Activated T-cell treated with anti-CD3 and anti-CD28 coated beads, Interleukin-2, amount 50 U/mL, for 48 hours (primary cell): ENCODE measurements around the gene CDH11.

ENCODE experiments used
- DNase-seq, 2 experiments: peaks; one replicate each; pipeline ENCODE4 v3.0.0-alpha.2; 2020

CDH11 gene

GRCh38 chr16:65069065-65069464, 52.8 kb downstream of the CDH11 start:
- DNase-seq: no peak

GRCh38 chr16:65068151-65068740, 53.6 kb downstream of the CDH11 start:
- DNase-seq: no peak

- no peak for DNase-seq
These were observed 55.2 kb downstream of the CDH11 start for GRCh38 chr16:65066651-65067050.

- no peak for DNase-seq
These were observed 56.8 kb downstream of the CDH11 start for GRCh38 chr16:65065031-65065430.

- DNase-seq: no peak
These were observed 57.7 kb downstream of the CDH11 start for GRCh38 chr16:65064131-65064530.

DNA sequence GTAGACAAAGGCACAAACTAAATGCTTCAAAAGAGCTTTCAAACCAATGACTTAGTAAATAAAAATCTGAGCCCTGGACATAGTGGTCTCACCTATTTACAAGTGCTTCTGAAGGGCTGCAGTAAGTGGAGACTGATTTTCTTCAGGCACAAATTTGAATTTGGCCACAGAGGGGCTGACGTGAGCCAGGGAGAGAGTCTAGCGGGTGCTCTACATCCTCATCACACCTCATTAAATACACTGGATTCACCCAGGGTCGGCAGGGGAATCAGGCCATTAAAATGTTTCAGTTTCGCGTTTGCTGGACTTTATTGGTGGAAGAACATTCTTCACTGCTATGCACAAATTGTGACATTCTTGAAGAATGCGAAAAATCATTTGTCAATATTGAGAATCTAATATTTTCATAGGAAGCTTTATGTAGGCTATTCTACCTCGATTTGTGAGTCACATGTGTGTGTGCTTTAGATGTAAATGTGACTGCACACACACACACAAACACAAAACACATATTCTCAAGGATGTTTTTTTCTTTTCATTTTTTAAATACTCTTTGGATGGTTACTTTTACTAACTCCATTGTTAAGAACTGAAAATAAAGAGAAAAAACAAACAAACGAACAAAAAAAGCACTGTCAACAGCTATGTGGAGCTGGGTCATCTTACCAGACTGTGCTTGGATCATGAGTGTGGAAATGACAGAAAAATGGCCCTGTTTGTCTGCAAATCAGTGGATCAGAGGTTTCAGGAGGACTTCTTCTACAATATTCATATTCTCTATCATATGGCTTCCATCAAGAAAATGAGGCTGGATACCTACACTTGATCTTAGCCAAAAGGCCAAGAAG, 58.9 kb downstream of the CDH11 start:
- no peak for DNase-seq

GRCh38 chr16:65061935-65062518, 59.8 kb downstream of the CDH11 start:
- DNase-seq: no peak

DNA sequence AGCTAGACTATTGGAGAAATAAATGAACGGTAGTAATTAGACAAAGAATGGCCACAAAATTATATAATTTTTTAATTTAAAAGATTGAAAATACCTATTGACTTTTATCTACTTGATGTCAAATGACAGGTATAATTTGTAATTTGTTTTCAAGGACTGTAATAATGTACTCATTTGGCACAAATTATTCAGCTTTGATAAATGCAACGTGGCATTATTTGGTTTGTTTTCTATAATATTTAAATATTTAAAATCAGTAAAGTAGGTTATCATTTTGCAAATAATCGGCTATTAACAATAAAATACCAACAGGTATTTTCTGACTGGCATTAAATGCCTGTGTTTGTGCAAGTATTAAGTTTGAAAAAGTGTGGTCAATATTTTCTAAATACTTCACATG, 60.6 kb downstream of the CDH11 start:
- no peak for DNase-seq

GRCh38 chr16:65059406-65059980, 62.4 kb downstream of the CDH11 start:
- DNase-seq: no peak

- no peak for DNase-seq
These were observed 64.7 kb downstream of the CDH11 start for GRCh38 chr16:65057184-65057583.

GRCh38 chr16:65054457-65054856, 67.4 kb downstream of the CDH11 start:
- no peak for DNase-seq

DNA sequence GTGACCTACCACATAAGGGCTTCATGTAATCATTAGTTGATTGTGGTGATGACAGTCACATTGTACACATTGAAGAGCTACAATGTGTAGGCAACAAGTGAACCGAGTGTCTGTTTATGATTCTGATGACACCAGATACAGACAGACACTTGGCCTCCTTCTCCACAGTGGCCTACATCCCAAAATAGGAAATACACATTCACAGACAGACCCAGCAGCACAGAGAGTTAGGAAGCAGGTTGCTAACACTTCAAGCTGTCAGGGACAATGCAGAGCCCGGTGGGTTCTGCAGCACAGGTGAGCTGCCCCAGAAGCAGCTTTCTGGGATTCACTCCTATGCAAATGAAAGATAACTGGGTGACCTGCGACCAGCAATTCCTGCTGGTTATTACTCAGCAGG, 72.2 kb downstream of the CDH11 start:
- DNase-seq: no peak

DNA sequence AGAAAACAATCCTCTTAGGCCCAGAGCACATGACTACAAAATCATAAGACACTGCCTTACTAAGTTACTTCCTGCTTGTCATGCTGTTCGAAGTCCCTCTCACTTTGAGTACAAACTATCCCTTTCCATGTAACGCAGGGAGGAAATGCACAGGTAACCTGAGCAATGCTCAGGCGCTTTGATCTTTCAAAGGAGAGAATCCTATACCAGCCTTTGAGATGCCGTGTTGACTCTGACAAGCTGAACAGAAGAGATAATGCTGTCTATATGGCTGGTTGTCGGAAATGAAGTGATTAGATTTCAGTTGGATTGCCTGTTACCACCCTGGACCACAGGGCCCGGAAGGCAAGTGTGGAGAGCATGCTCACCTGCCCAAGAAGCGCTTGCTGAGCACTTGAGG, 75.9 kb downstream of the CDH11 start:
- no peak for DNase-seq

DNA sequence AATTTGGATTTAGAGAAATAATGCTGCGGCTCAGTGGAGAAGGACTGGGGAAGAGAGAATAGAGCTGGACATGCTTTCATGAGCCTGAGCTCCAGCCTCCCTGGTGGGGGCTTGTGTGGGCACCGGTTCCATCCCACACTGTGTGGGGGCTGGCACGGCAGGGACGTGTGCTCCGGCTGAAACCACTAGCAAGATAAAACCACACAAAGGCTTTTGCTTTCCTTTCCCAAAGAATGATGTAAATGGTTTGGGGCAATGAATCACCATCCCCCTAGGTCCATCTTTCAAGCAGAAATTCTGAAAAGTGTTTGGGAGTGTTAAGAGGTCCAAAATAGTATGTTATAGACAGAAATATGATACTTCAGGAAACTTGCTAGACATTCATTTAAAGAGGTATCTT, 77.0 kb downstream of the CDH11 start:
- no peak for DNase-seq

GRCh38 chr16:65044026-65044425, 77.8 kb downstream of the CDH11 start:
- no peak for DNase-seq

- DNase-seq: no peak
These were observed 79.2 kb downstream of the CDH11 start for GRCh38 chr16:65042438-65043365.

DNA sequence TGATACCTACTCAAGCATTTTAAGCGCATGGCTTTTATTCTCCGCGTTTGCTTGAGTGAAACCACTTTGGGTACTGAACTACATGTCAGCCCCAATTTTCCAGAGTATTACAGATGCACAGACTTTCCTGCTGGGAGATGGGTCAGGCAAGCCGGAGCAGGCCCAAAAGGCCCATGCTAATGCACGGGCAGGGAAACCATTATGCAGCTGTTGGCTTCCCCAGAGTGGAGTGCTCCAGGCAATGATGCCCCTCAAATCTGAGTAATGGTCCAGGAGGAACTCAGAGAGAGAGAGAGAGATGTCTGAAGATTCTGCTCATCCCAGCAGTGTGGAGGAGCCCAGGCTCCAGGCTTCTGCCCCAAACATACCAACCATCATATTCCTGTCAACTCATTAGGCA, 80.2 kb downstream of the CDH11 start:
- no peak for DNase-seq

DNA sequence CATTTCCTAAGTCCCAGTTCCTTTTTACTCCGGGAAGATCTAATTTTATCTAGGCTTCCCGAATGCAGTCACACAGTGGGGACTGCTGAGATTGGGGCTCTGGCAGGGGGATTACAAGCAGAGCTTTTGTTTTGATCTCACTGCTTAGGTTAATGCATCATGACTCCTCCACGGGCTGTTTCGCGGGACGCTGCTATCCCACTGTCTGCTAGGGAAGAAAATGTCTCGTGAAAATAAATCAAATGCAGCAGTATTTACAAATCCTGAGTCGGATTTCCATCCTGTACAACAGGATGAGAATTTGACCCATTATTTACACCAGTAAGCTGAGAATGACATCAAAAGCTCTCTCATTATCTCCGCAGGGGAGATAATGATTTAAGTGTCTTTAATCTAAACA, 83.8 kb downstream of the CDH11 start:
- no peak for DNase-seq

GRCh38 chr16:65037556-65037955, 84.3 kb downstream of the CDH11 start:
- no peak for DNase-seq

DNA sequence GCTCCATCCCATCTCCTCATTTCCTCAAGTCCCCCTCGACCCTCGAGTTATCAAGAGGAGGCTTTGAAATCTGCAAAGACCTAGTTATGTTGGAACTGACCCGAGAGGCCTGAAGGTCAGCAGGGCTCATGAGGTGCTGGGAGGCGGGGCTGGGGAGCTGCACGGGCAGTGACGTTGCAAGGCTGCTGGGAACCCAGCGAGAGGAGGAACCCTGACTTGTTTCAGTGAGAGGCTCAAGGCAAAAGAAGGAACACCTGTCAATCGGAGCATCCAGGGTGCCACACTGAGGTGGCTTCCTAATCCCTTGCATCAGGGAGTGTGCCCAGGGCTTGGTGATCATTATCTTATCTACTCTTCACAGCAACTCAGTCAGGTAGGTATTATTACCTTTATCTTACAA, 86.9 kb downstream of the CDH11 start:
- DNase-seq: no peak

DNA sequence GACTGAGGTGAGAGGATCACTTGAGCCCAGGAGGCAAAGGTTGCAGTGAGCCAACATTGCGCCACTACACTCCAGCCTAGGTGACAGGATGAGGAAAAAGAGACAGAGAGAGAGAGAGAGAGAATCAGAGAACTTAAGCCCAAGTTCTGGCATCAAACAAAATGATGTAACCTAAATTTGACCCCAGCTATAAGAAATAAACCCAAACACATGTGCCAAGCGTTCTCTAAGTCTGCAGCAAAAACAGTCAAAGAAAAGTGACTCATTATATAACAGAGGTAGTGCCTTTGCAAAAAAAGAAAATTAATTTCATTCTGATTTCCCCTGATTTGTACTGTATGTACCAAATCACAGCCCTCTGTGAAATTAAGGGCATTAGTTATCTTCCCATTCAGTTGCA, 89.5 kb downstream of the CDH11 start:
- DNase-seq: no peak

GRCh38 chr16:65024767-65025178, 97.1 kb downstream of the CDH11 start:
- DNase-seq: no peak

GRCh38 chr16:65023802-65024201, 98.1 kb downstream of the CDH11 start:
- no peak for DNase-seq
